GM21717 (cell line): Measurements from ENCODE around the gene E2F1.
"Not testable (repeated sequence)": the region's sequence is repeated elsewhere in the genome, so short reads cannot be mapped to it uniquely, and the experiment has no call there.

Source experiments
- ATAC-seq: cut with Tn5 transposase; IDR thresholded peaks from one replicate; pipeline ENCODE4 v1.9.1; 2021; ENCODE audit warnings: mild to moderate bottlenecking, moderate library complexity; ENCODE audit not compliant: unreplicated experiment

The E2F1 gene

DNA sequence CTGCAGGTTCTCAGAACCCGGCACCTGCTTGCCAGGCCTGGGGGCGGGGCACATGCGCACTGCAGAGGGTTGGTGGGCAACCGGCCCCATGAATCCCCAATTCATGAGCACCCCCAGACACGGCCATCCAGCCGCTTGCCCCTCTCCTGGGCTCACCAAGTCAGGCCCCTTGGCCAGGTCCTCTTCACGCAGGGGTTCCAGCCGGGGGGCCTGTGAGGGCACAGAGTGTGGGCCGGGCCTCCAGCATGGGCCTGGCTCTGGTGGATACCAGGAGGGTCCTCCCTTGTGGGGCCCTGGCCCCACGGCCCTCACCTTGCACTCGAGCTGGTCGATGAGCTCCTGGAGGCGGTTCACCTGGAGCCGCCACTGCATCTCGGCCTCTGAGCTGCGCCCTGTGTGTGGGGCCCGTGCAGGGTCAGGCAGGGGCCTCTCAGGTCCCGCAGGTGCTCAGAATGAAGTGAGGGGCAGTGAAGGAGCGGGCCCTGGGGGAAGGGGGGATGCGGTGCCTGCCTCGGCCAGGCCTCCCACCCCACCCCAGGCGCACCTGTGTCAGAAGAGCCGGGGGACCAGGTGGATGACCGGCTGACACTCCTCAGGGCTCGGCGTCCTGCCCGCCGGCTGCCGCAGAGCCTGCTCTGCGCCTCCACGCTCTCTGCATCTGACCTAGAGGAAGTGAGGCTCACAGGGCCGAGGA is 26.7 kb downstream of the E2F1 start:
- no peak for ATAC-seq

GRCh38 chr20:33658929-33659328 is 27.3 kb downstream of the E2F1 start:
- no peak for ATAC-seq

- ATAC-seq, result no peak
Observed at GRCh38 chr20:33658510-33658909, 27.7 kb downstream of the E2F1 start.

DNA sequence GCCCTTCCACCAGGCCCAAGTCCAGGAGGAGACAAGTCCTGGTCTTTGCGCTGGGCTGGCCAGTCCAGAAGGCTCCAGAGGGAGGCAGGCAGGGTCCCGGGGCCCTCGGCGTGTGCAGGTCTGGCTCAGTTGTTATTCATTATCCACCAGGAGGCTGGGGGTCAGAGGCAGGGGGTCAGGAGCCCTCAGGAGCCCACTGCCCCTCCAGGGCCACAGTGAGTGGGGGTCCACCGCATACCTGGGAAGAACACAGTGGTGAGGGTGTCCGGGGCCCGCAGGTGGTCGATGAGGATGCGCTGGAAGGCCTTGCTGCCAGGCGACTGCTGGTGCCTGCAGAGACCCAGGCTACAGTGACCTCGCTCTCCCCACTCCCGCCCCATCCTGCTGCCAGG is 28.5 kb downstream of the E2F1 start:
- no peak for ATAC-seq

DNA sequence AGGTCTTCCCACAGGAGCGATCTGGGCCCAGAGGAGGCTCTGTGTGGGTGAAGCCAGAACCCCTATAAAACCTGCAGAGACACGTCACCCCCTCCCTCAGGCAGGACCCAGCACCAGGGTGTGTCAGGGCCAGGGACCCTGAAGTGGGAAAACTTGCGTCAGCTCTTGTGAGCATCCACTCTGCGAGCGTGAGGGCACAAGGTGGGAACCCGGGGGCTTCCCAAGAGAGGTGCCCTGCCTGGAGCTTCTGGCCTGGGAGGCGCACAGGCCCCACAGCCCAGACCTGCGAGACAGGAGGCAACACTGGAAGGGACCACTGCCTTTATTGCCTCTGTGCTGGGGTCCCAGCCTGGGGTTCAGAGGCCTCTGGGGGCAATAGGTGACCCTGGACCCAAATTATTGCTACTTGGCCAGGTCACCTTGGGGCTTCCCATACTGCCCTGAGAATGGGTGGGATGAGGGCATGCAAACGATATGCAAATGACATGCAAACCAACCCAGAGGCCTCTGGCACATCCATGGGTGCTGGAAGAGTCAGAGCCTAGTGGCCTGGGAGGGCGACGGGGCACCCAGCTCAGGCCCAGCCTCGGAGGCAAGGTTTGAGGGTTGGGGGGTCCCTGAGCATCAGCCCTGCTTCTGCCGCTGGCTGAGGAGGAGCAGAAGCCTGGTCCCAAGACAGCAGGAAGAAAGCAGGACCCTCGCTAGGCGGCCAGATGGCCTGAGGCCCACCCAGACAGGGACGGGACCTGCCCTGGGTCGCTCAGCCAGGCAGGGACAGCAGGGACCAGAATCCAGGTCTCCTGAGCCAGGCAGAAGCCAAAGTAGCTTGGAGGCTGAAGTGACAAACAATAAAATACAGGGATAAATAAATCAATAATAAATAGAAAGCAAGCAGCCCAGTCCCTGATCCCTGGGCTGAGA is 29.1 kb downstream of the E2F1 start:
- ATAC-seq, result no peak

- ATAC-seq, result no peak
Observed at GRCh38 chr20:33656010-33656782, 30.0 kb downstream of the E2F1 start.

- no peak for ATAC-seq
Observed at GRCh38 chr20:33655164-33655563, 31.0 kb downstream of the E2F1 start.

- ATAC-seq, result no peak
Observed at GRCh38 chr20:33654680-33655161, 31.5 kb downstream of the E2F1 start.

DNA sequence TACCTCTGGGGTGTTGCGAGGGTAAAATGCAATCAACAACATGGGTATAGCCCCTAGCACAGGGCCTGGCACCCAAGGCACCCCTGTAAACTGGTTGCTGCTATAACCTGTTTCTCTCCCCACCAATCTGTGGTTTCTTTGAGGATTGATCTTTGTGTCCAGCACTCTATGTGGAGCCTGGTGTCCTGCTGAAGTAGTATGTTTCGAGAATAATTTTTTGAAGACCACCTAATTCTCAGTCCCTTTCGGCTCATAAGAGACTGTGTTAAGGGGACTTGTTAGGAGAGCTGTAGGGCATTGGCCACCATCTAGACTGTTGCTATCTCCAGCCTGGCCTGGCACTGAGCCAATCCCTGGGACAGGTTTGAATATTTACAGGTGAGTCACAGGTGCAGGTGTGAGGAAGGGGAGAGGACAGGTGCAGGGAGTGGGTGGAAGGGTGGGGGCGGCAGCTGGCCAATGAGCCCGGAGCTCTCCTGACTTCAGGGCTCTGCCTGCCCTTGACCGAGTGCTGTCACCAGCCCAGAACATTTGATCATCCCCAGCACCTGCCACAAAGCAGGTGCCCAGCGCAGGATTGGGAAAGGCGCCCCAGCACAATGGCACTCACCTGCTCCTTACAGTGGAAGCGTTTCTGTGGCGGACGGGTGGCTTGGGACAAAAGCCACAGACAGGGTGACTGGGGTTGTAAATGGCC is 32.1 kb downstream of the E2F1 start:
- no peak for ATAC-seq

DNA sequence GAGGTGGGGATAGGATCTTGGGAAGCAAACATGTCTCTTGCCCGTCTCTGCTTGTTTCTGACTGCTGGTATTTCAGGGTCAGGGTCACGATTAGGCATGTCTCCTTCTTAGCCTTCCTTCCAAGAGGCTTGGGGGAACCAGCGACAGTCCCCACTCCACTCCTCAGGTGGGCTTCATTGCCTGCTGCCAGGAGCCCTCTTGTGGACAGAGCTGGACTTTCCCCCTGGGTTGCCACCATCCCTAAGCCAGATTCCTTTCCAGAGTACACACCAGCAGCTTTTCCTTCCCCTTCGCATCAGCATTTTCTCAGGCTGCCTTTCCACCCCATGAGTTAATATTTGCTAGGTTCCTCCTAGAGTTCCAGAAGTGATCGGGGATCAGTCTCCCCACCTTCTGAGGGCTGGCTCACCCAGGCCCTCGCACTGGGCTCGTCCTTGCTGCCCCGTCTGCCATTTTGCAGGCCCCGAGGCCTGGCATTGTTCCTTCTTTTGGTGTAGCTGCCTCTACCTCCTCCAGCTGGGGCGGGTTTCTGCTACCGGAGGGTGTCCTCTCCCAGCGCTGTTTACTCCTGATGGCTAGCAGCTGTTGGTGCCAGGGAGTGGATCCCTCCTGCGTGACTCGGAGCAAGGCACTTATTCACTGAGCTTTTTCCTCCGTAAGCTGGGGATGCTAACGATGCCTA is 32.8 kb downstream of the E2F1 start:
- no peak for ATAC-seq

DNA sequence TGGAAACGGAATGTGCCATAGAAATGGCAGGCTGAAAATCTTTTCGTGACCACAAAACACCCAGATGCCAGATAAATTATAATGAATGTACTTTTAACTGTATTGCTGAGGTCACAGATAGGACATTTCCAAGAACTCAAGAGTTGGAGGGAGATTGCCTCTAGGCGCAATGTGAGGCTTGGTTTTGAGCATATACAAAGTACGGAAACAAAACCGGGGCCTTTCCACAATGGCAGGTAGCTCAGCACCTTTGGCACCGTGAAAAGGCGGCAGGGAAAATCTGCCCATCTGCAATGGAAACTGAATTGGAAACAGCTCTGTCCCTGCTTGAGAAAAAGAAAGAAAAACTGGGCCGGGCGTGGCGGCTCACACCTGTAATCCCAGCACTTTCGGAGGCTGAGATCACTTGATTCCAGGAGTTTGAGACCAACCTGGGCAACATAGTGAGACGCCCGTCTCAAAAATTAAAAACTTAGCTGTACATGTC is 34.6 kb downstream of the E2F1 start:
- no peak for ATAC-seq

DNA sequence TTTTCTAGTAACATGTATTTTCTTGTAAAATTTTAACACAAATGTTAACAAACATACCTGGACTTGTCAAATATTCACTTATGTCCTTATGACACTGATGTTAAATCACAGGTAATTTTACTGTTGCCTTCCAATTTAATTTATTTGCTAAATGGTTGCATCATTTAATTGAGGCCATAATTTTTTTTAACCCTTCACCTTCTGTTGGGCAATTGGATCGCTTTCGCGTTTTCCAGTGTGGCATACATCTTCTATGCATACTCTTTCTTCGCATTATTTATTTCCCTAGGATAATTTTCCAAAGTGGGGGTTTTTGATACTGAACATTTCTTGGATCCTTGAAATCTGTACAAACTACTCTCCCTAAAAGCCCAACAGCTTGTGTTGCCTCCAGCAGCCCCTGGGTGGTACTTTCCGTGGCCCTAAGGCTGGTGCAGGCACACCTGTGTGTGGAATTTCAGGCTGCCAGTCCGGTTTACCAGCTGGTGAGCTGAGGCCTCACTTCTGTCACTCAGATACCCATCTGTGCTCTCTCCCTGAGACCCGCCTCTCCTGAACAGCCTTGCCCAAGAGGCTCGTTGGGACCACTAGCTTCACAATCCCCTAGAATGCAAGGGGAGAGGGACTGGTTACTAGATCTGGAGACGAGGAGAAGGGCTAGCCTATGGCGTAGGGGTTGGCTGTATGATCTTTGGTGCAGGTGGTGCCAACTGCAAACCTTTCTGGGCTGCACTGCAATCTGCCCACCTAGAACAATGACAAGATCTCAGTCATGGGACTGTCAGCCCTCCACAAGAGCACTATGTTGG is 35.2 kb downstream of the E2F1 start:
- no peak for ATAC-seq

DNA sequence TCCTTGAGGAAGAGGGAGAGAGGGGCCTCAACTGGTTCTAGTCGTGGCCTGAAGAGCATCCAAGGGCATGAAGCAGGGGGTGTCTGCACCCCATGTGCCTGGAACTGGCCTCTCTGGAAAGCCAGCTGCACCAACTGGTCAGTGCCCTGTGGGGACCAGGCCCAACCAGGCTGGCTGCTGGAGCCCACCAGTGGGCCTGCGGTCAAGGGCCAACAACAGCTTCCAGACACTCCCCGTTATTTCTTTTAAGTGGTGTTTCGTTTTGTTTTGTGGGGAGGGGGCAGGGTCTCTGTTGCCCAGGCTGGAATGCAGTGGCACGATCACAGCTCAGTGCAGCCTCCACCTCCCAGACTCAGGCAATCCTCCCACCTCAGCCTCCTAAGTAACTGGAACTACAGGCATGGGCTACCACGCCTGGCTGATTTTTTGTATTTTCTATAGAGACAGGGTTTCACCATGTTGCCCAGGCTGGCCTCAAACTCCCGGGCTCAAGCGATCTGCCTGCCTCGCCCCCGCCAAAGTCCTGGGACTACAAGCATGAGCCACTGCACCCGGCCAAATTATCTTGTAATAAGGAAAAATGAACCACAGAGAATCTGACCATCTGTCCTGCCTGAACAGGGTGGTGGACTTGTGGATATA is 36.0 kb downstream of the E2F1 start:
- no peak for ATAC-seq

GRCh38 chr20:33649201-33649681 is 36.9 kb downstream of the E2F1 start:
- no peak for ATAC-seq

DNA sequence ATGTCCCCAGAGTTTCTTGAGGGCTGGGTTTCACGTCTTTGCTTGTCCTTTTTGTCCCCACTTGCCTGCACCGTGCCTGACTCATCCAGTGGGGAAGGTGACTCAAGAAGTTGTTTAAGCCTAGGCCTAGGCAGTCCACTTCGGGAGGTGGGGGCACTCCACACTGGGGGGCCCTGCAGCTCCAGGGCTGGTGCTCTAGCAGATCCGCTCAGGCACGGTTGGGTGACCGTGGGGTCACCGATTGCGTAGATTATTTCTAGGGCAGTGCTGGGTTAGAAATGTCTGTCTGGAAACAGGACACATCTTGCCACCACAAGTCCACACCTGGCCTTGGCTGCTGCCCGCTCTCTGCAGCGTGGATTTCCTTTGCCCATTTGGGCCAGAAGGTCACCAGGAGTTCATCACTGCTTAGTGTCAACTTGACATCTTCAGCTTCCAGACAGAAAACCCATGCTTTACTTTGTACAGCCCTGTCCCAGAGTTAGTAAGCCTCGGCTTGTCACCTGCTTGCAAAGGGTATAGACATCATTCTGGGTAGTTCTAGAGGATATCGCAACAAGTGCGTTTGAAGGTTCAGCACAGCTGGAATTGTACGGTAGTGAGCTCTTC is 37.7 kb downstream of the E2F1 start:
- no peak for ATAC-seq

- ATAC-seq, result peak; percentile 47
Observed at GRCh38 chr20:33647603-33648395, 38.4 kb downstream of the E2F1 start.

DNA sequence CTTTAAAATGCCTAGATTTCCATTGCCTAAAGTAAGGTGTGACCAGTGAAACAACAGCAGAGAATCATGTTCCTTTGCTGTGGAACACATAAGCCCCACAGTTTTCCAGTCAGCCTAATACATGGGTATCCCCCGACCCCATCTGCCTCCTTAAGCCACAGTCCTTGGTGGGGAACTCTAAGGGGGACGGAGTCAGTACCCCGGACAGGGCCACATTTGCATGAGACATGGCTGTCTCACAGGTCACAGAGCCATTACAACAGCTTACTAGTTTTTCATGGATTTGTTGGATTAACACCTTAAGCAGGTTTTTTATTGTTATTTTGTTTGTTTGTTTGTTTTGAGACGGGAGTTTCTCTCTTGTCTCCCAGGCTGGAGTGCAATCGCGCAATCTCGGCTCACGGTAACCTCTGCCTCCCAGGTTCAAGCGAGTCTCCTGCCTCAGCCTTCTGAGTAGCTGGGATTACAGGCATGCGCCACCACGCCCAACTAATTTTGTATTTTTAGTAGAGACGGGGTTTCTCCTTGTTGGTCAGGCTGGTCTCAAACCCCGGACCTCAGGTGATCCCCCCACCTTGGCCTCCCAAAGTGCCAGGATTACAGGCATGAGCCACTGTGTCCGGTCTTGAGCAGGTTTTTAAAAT is 39.1 kb downstream of the E2F1 start:
- ATAC-seq, result not testable (repeated sequence)
